K562 (cell line): Measurements from ENCODE around the gene ASAH2B. TPM values are rescaled to one million over a fixed set of nuclear protein-coding genes. Genes with fewer than 3 reads are reported as not detected.

ENCODE experiments used
- CHAMP1 ChIP-seq: fragments of 450-650 bp; IDR thresholded peaks from 2 replicates; pipeline ENCODE4 v1.6.1; 2016; ENCODE audit warnings: mild to moderate bottlenecking
- CUX1 ChIP-seq: fragments of 200-800 bp; sonication (Bioruptor generic); IDR thresholded peaks from 2 replicates; pipeline ENCODE4 v1.6.1; 2016; ENCODE audit warnings: missing genetic modification characterization, missing compliant biosample characterization
- ERF ChIP-seq: fragments of 450-650 bp; formaldehyde crosslinking; IDR thresholded peaks from 2 replicates; pipeline ENCODE4 v1.4.0; 2020; ENCODE audit warnings: mild to moderate bottlenecking, mixed read lengths
- IRF9 ChIP-seq: fragments of 450-650 bp; IDR thresholded peaks from 2 replicates; pipeline ENCODE4 v1.6.1; 2016; ENCODE audit warnings: missing biosample characterization, missing genetic modification characterization
- LEF1 ChIP-seq: fragments of 450-650 bp; IDR thresholded peaks from 2 replicates; pipeline ENCODE4 v1.6.1; 2016; ENCODE audit warnings: mild to moderate bottlenecking
- MAFK ChIP-seq: IDR thresholded peaks from 2 replicates; pipeline ENCODE4 v1.6.1; 2011; ENCODE audit warnings: low read length, improper control_type of control experiment
- MTF1 ChIP-seq: fragments of 250-450 bp; sonication (Bioruptor Pico); IDR thresholded peaks from 2 replicates; pipeline ENCODE4 v1.9.0; 2021; ENCODE audit warnings: moderate library complexity, mild to moderate bottlenecking, inconsistent platforms, borderline replicate concordance
- NKRF ChIP-seq: fragments of 450-650 bp; IDR thresholded peaks from 2 replicates; pipeline ENCODE4 v1.6.1; 2016; ENCODE audit warnings: borderline replicate concordance
- TCF7 ChIP-seq: sonication (generic); IDR thresholded peaks from 2 replicates; pipeline ENCODE4 v1.6.1; 2016; ENCODE audit warnings: antibody characterized with exemption, borderline replicate concordance
- TFAP4 ChIP-seq: sonication (generic); formaldehyde crosslinking; IDR thresholded peaks from 2 replicates; pipeline ENCODE4 v1.8.0; 2022; ENCODE audit warnings: missing genetic modification reagents, mild to moderate bottlenecking, moderate library complexity, borderline replicate concordance
- TSC22D4 ChIP-seq: fragments of 450-650 bp; IDR thresholded peaks from 2 replicates; pipeline ENCODE4 v1.6.1; 2016; ENCODE audit warnings: missing genetic modification characterization, missing biosample characterization, control low read depth
- ZBTB26 ChIP-seq: fragments of 450-650 bp; formaldehyde crosslinking; IDR thresholded peaks from 2 replicates; pipeline ENCODE4 v1.4.0; 2022; ENCODE audit warnings: missing genetic modification characterization
- ZNF121 ChIP-seq: sonication (generic); formaldehyde crosslinking; conservative IDR thresholded peaks from 2 replicates; pipeline ENCODE4 v1.8.0; 2022; ENCODE audit warnings: missing genetic modification reagents
- ZNF143 ChIP-seq: sonication (generic); formaldehyde crosslinking; IDR thresholded peaks from 2 replicates; pipeline ENCODE4 v1.9.0; 2022; ENCODE audit warnings: mild to moderate bottlenecking, missing genetic modification reagents
- polyA plus RNA-seq, 8 experiments: library from polyadenylated mRNA; depleted of rRNA in 4 of 8; stranded (reverse) in 5 of 8; unstranded in 3 of 8; fragments of >200 nt; fragmentation: Nextera tagmentation in 2 of 8; fragmentation: Illumina TruSeq in 1 of 8; extraction: Ambion mirVana in 2 of 8; extraction: Trizol in 1 of 8; gene quantifications; 2 replicates each; pipeline versions ENCODE4 v1.2.1 to v1.2.3, GENCODE V29; 2011 to 2014; ENCODE audit warnings: inconsistent platforms in 1 of 8, missing spikeins in 1 of 8
- total RNA-seq, 7 experiments: library from RNA; depleted of rRNA in 6 of 7; stranded (reverse); fragments of >200 nt in 6 of 7; fragmentation: Illumina TruSeq in 2 of 7; extraction: Trizol in 2 of 7; gene quantifications; 2 replicates each; pipeline versions ENCODE4 v1.2.1 to v1.2.3, GENCODE V29; 2011 to 2021; ENCODE audit warnings: low replicate concordance in 1 of 7

ASAH2B gene
- total and polyA plus RNA-seq, 9 of the 15 experiments (the other 6 are each of a cell fraction or from before 2014, with no cell fraction given), result 5.0 to 18.3 (median 14.4) TPM

- peak; percentile 69; the same call in 1 of the 2 replicates for TF ChIP-seq NKRF
- no peak for TF ChIP-seq ZNF121
- peak; percentile 67; the same call in 1 of the 2 replicates for TF ChIP-seq ZBTB26 (CRISPR knock-in tag)
- TF ChIP-seq TFAP4 (CRISPR knock-in tag), result peak; percentile 96
- TF ChIP-seq ZNF143 (CRISPR knock-in tag), result no peak
- TF ChIP-seq ERF (CRISPR knock-in tag), result peak; percentile 51; the same call in 1 of the 2 replicates
- TF ChIP-seq CUX1, result no peak
- no peak for TF ChIP-seq CHAMP1
- no peak for TF ChIP-seq MAFK
- TF ChIP-seq TSC22D4 (tag), result no peak
- no peak for TF ChIP-seq IRF9 (tag)
- peak; percentile 23; the same call in 1 of the 2 replicates for TF ChIP-seq TCF7
- TF ChIP-seq MTF1 (CRISPR knock-in tag), result no peak
- TF ChIP-seq LEF1, result no peak
Observed at GRCh38 chr10:50739618-50740292, at the start of gene ASAH2B (continued).
